ENCODE measurements around the gene CDKAL1.

Gene CDKAL1

GRCh38 chr6:21026576-21027273, 492.5 kb downstream of the CDKAL1 start:
- Histone ChIP-seq H3K9me3 (no peaks in the 10 kb centered on the region), H3K4me1 (no peaks in the 10 kb centered on the region), H3K36me3 (no peaks in the 10 kb centered on the region), H3K27ac (no peak overlapping the region), H3K4me3 (no peak overlapping the region), H3K27me3 (no peaks in the 10 kb centered on the region)
- intact Hi-C loops (cut with DNase I; ENCODE audit: low total_unique reads), result no loop called here
- TF ChIP-seq CTCF (IDR thresholded peaks at IDR 0.05), result no peak
- no peak for DNase-seq

GRCh38 chr6:21027507-21027906, 493.2 kb downstream of the CDKAL1 start:
- Histone ChIP-seq H3K27me3 (no peaks in the 10 kb centered on the region), H3K36me3 (no peaks in the 10 kb centered on the region), H3K27ac (no peak overlapping the region), H3K4me3 (no peak overlapping the region), H3K4me1 (no peaks in the 10 kb centered on the region), H3K9me3 (no peaks in the 10 kb centered on the region)
- intact Hi-C loops (cut with DNase I; ENCODE audit: low total_unique reads), result no loop called here
- no peak for DNase-seq
- TF ChIP-seq CTCF (IDR thresholded peaks at IDR 0.05), result no peak

- no peak for DNase-seq
- TF ChIP-seq CTCF (IDR thresholded peaks at IDR 0.05), result no peak
- no peak overlapping the region for H3K4me3 ChIP-seq
Measured at GRCh38 chr6:21031182-21031581, 496.9 kb downstream of the CDKAL1 start.

GRCh38 chr6:21033084-21033483, 498.8 kb downstream of the CDKAL1 start:
- Histone ChIP-seq H3K4me3 (no peak overlapping the region), H3K36me3 (no peaks in the 10 kb centered on the region), H3K27ac (peak overlapping the region; percentile 27 to 39), H3K27me3 (no peaks in the 10 kb centered on the region), H3K4me1 (peaks cover 0 to 14% (median 6%) of the 10 kb centered on the region in 4 donors), H3K9me3 (no peaks in the 10 kb centered on the region)
- TF ChIP-seq CTCF (IDR thresholded peaks at IDR 0.05), result no peak
- DNase-seq, result no peak
- intact Hi-C loops (cut with DNase I; ENCODE audit: low total_unique reads), result no loop called here

More at GRCh38 chr6:21031182-21031581, 496.9 kb downstream of the CDKAL1 start:
- H3K27me3 ChIP-seq, result no peaks in the 10 kb centered on the region
- intact Hi-C loops (cut with DNase I; ENCODE audit: low total_unique reads), result no loop called here
- H3K9me3 ChIP-seq, result no peaks in the 10 kb centered on the region
- H3K4me1 ChIP-seq, result peaks cover 0 to 14% (median 6%) of the 10 kb centered on the region in 4 donors
- no peaks in the 10 kb centered on the region for H3K36me3 ChIP-seq
- no peak overlapping the region for H3K27ac ChIP-seq

GRCh38 chr6:21033575-21034026, 499.3 kb downstream of the CDKAL1 start:
- peaks cover 0 to 14% (median 6%) of the 10 kb centered on the region in 4 donors for H3K4me1 ChIP-seq
- no peak for TF ChIP-seq CTCF (IDR thresholded peaks at IDR 0.05)
- peak in 1 of 2 donors; percentile 66 for DNase-seq
- peak overlapping the region; percentile 27 to 39 for H3K27ac ChIP-seq
- H3K36me3 ChIP-seq, result no peaks in the 10 kb centered on the region
- H3K9me3 ChIP-seq, result no peaks in the 10 kb centered on the region
- intact Hi-C loops (cut with DNase I; ENCODE audit: low total_unique reads), result no loop called here
- H3K4me3 ChIP-seq, result peak overlapping the region; percentile 10 to 15
- no peaks in the 10 kb centered on the region for H3K27me3 ChIP-seq

Measured in tibial artery (tissue), 4 donors.